ENCODE data around the gene GABRB2. TPM values are rescaled to one million over a fixed set of nuclear protein-coding genes. Genes with fewer than 3 reads are reported as not detected.

GABRB2 gene
- total RNA-seq, 1 experiment from 2014 or later: not detected

- intact Hi-C loops (cut with micrococcal nuclease; ENCODE audit: unreplicated experiment): no loop called here
- no peak overlapping the region for H3K27ac Mint-ChIP-seq (ENCODE audit: unreplicated experiment)
- ChIA-PET POLR2A (no interaction called here), CTCF (no interaction called here)
- H3K36me3 ChIP-seq (ENCODE audit: control insufficient read depth, insufficient read depth, low read length): no peaks in the 10 kb centered on the region
- no peaks in the 10 kb centered on the region for H3K27me3 ChIP-seq (replicated peaks; ENCODE audit: control insufficient read depth, insufficient read depth, low read length)
- H3K9me3 ChIP-seq: no peaks in the 10 kb centered on the region
- DNase-seq: no peak
- no peaks in the 10 kb centered on the region for H3K4me1 Mint-ChIP-seq (ENCODE audit: low read depth, unreplicated experiment)
- no peak overlapping the region for H3K4me3 ChIP-seq (ENCODE audit: low read depth, low read length)
- peaks cover 12% of the 10 kb centered on the region for H3K9me3 Mint-ChIP-seq (ENCODE audit: unreplicated experiment)
- no TSS peak for BruUV-seq (replicated peaks)
- no peaks in the 10 kb centered on the region for H3K4me1 ChIP-seq
- H3K4me3 Mint-ChIP-seq (ENCODE audit: unreplicated experiment): no peak overlapping the region
- H3K36me3 Mint-ChIP-seq (ENCODE audit: insufficient read depth, unreplicated experiment): no peaks in the 10 kb centered on the region
- no peak for TF ChIP-seq CTCF (IDR thresholded peaks at IDR 0.05; ENCODE audit: insufficient read depth in 1 of 2, low read depth in 1 of 2, low read length in 1 of 2, severe bottlenecking in 1 of 2, unreplicated experiment in 1 of 2)
- H3K27me3 Mint-ChIP-seq (ENCODE audit: insufficient read depth, unreplicated experiment): peaks cover 12% of the 10 kb centered on the region
Observed at GRCh38 chr5:161266954-161267353, 279.6 kb downstream of the GABRB2 start.

GRCh38 chr5:161265006-161265405, 281.5 kb downstream of the GABRB2 start:
- Histone ChIP-seq H3K9me3 (no peaks in the 10 kb centered on the region), H3K4me1 (no peaks in the 10 kb centered on the region), H3K27me3 (replicated peaks; ENCODE audit: control insufficient read depth, insufficient read depth, low read length) (no peaks in the 10 kb centered on the region), H3K4me3 (ENCODE audit: low read depth, low read length) (no peak overlapping the region), H3K36me3 (ENCODE audit: control insufficient read depth, insufficient read depth, low read length) (no peaks in the 10 kb centered on the region)
- DNase-seq: no peak
- POLR2A ChIA-PET: no interaction called here
- CTCF ChIA-PET: no interaction called here
- H3K4me3 Mint-ChIP-seq (ENCODE audit: unreplicated experiment): no peak overlapping the region
- TF ChIP-seq CTCF (IDR thresholded peaks at IDR 0.05; ENCODE audit: insufficient read depth in 1 of 2, low read depth in 1 of 2, low read length in 1 of 2, severe bottlenecking in 1 of 2, unreplicated experiment in 1 of 2): no peak
- H3K36me3 Mint-ChIP-seq (ENCODE audit: insufficient read depth, unreplicated experiment): no peaks in the 10 kb centered on the region
- intact Hi-C loops (cut with micrococcal nuclease; ENCODE audit: unreplicated experiment): no loop called here
- no TSS peak for BruUV-seq (replicated peaks)
- H3K27ac Mint-ChIP-seq (ENCODE audit: unreplicated experiment): no peak overlapping the region
- H3K9me3 Mint-ChIP-seq (ENCODE audit: unreplicated experiment): peaks cover 12% of the 10 kb centered on the region
- no peaks in the 10 kb centered on the region for H3K4me1 Mint-ChIP-seq (ENCODE audit: low read depth, unreplicated experiment)
- peaks cover 12% of the 10 kb centered on the region for H3K27me3 Mint-ChIP-seq (ENCODE audit: insufficient read depth, unreplicated experiment)

GRCh38 chr5:161263191-161263590, 283.3 kb downstream of the GABRB2 start:
- H3K4me1 ChIP-seq: no peaks in the 10 kb centered on the region
- no peaks in the 10 kb centered on the region for H3K9me3 ChIP-seq
- H3K9me3 Mint-ChIP-seq (ENCODE audit: unreplicated experiment): peaks cover 2% of the 10 kb centered on the region
- no peaks in the 10 kb centered on the region for H3K27me3 ChIP-seq (replicated peaks; ENCODE audit: control insufficient read depth, insufficient read depth, low read length)
- no peak for DNase-seq
- no peak overlapping the region for H3K4me3 Mint-ChIP-seq (ENCODE audit: unreplicated experiment)
- H3K36me3 Mint-ChIP-seq (ENCODE audit: insufficient read depth, unreplicated experiment): no peaks in the 10 kb centered on the region
- no TSS peak for BruUV-seq (replicated peaks)
- ChIA-PET POLR2A (no interaction called here), CTCF (no interaction called here)
- no peak overlapping the region for H3K4me3 ChIP-seq (ENCODE audit: low read depth, low read length)
- no peaks in the 10 kb centered on the region for H3K36me3 ChIP-seq (ENCODE audit: control insufficient read depth, insufficient read depth, low read length)
- no peaks in the 10 kb centered on the region for H3K4me1 Mint-ChIP-seq (ENCODE audit: low read depth, unreplicated experiment)
- intact Hi-C loops (cut with micrococcal nuclease; ENCODE audit: unreplicated experiment): no loop called here
- TF ChIP-seq CTCF (IDR thresholded peaks at IDR 0.05; ENCODE audit: insufficient read depth in 1 of 2, low read depth in 1 of 2, low read length in 1 of 2, severe bottlenecking in 1 of 2, unreplicated experiment in 1 of 2): no peak
- H3K27ac Mint-ChIP-seq (ENCODE audit: unreplicated experiment): no peak overlapping the region
- H3K27me3 Mint-ChIP-seq (ENCODE audit: insufficient read depth, unreplicated experiment): peaks cover 13% of the 10 kb centered on the region

Data from Caco-2 (cell line).